D721Med (cell line): ENCODE data around the gene CCSAP.

ENCODE experiments used
- DNase-seq: peaks from one replicate; pipeline ENCODE4 v3.0.0; 2011; ENCODE audit warnings: low spot score; ENCODE audit not compliant: insufficient read length
- FAIRE-seq: peaks from 2 replicates; lab custom pipeline; 2011; peaks lifted over from hg19 to GRCh38; lab: Jason Lieb, UNC
- TF ChIP-seq, protein P1 (sequence below): IDR thresholded peaks from 2 replicates; pipeline ENCODE4 v1.5.1; 2012; ENCODE audit warnings: mild to moderate bottlenecking, control low read depth; ENCODE audit not compliant: insufficient read depth; ENCODE audit errors: missing control alignments

The CCSAP gene

GRCh38 chr1:229283183-229283611, 59.6 kb downstream of the CCSAP start:
- FAIRE-seq (no peak), DNase-seq (no peak)
- TF ChIP-seq, protein P1, sequence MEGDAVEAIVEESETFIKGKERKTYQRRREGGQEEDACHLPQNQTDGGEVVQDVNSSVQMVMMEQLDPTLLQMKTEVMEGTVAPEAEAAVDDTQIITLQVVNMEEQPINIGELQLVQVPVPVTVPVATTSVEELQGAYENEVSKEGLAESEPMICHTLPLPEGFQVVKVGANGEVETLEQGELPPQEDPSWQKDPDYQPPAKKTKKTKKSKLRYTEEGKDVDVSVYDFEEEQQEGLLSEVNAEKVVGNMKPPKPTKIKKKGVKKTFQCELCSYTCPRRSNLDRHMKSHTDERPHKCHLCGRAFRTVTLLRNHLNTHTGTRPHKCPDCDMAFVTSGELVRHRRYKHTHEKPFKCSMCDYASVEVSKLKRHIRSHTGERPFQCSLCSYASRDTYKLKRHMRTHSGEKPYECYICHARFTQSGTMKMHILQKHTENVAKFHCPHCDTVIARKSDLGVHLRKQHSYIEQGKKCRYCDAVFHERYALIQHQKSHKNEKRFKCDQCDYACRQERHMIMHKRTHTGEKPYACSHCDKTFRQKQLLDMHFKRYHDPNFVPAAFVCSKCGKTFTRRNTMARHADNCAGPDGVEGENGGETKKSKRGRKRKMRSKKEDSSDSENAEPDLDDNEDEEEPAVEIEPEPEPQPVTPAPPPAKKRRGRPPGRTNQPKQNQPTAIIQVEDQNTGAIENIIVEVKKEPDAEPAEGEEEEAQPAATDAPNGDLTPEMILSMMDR, result no peak

DNA sequence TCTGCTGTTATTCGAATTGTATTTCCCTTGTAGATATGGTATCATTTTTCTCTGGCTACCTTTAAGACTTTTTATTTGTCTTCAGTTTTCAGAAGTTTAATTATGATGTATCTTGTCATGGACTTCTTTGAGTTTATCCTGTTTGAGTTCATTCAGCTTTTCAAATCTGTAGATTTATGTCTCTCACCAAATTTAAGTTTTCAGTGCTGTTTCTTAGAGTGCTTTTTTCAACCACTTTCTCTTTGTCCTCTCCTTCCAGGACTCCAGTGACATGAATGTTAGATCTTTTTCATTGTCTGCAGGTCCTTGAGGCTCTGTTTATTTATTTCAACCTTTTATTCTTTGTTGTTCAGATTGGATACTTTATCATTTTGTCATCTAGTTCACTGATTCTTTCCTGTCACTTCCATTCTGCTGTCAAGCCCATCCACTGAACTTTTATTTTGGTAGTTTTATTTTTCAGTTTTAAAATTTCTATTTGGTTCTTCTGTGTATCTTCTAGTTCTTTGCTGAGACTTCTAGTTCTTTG, 60.5 kb downstream of the CCSAP start:
- DNase-seq (no peak), FAIRE-seq (peak; percentile 63)
- TF ChIP-seq, protein P1, result no peak

DNA sequence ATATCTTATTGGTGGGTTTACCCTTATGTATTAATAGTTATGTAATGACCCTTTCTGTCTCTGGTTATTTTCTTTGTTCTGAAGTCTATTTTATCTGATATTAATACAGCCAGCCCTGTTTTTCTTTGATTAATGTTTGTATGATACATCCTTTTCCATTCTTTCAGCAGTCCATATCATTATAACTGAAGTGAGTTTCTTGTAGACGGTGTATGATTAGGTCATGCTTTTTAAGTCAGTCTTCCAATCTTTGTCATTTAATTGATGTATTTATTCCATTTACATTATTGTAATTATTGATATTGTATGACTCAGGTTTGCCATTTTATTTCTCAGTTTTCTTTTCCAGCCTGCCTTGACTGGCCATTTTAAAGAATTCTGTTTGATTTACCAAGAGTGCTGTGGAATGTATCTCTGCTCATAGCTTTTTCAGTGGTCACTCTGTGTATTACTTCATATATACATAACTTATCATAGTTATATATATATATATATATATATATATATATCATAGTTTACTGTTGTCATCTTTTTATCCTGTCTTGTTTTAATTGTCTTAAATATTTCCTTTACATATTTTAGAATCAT, 61.4 kb downstream of the CCSAP start:
- TF ChIP-seq, protein P1, result no peak
- FAIRE-seq (peak; percentile 77), DNase-seq (no peak)

- FAIRE-seq (no peak), DNase-seq (no peak)
- TF ChIP-seq, protein P1, result no peak
These were observed 61.9 kb downstream of the CCSAP start for GRCh38 chr1:229280921-229281320.

DNA sequence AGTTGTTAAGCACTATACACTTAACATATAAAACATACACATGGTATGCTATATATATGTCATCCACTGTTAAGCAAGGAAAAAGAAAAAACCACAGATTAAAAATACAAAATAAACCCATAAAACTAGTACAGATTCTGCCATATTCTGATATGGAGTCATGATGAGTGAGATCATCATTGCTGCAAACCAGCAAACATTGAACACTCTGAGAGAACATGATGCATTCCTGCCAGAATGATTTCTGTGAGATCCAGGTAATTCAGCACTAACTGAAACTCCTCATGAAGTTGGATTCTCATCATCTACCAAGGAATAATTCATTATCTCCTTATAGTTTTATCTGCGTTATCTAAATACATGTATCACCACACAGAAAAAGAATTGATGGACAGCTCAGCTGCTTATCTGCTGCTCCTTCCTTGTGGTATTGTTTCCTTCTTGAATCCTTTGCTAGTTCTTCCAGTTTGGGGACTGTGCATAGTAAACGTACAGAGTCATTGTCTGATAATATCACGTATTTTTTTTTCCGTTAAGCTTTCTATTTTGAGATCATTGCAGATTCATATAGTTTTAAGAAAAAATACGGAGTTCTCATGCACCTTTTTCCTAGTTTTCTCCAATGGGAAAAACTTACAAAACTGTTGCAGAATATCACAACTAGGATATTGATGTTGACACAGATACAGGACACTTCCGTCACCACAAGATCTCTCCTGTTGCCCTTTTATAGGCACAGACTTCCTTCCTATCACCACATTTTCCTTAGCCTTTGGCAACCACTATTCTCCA, 62.6 kb downstream of the CCSAP start:
- TF ChIP-seq, protein P1, result no peak
- FAIRE-seq, result peak; percentile 35

DNA sequence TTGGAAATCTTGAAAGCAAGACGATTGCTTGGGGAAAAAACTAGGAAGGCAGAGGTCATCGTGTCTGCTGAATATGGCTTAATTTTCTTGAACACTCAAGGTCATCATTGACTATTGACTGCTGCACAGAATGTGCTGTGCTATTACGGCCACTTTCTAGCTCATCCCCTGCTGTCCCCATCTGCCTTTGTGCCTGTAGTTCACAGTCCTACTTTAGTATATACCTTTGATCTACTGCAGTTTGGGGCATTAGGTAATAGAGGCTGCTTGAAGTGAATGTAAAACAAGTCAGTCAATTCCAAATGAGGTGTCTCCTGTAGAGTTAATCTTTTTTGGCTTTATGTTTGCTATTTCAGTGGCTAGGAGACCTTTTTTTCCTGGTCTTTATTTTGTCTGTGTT, 63.6 kb downstream of the CCSAP start:
- TF ChIP-seq, protein P1, result no peak
- DNase-seq, result no peak
- FAIRE-seq, result no peak

More for the DNA sequence above, 62.6 kb downstream of the CCSAP start:
- no peak for DNase-seq
